Gastrocnemius medialis (tissue), 4 donors: ENCODE data around the gene CYBA.

Source experiments
- CTCF ChIP-seq, 5 experiments: fragments of 450-650 bp in 3 of 5; fragments of 200-600 bp in 2 of 5; sonication (generic) in 2 of 5; IDR thresholded peaks in 4 of 5; conservative IDR thresholded peaks in 1 of 5; 1 replicate in 4 of 5; 2 replicates in 1 of 5; pipeline ENCODE4 v1.5.1; 2016 to 2019; ENCODE audit warnings: antibody characterized with exemption in 5 of 5, mild to moderate bottlenecking in 3 of 5, moderate library complexity in 3 of 5
- POLR2A ChIP-seq, 2 donors: fragments of 450-650 bp; IDR thresholded peaks; one replicate each; pipeline ENCODE4 v1.6.1; 2017; ENCODE audit warnings: antibody characterized with exemption in 2 of 2, mild to moderate bottlenecking in 2 of 2, moderate library complexity in 2 of 2

DNA sequence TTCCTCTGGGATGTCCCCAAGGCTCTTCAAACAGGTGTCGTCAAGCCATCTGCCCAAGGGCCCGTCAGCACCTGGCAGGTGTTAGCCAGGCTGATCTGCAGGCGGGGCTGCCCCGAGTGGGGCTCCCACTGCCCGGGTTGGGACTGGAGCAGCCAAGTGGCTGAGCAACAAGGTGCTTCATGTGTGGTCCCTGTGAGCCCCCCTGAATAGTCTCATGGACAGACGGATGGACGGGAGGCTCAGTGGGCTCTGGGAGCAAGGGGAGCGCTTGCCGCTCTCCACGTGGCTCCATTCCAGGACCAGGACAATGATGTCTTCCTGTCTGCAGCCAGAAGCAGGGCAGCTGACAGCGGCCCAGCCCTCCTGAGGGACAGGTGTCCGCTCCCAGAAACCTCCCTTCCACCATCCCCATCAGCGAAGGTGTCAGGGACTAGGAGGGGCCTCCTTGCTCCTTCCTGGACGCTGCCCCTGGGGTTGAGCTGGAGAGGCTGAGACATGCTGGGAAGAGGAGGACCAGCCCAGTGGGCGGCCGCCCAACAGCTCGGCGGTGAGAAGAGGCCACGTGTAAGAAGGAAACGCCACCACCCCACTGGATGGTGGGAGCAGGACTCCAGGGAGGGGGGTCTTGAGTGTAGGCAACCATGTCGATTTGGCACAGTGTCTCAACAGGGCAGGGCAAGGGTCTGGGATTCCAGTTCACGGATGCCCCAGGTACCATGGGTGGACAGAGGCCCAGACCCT, 25.8 kb upstream of the CYBA start:
- TF ChIP-seq CTCF (IDR thresholded peaks at IDR 0.05 in 4 of 5, conservative IDR thresholded peaks at IDR 0.05 in 1 of 5) = no peak
- TF ChIP-seq POLR2A (IDR thresholded peaks at IDR 0.05) = no peak
